Heart right ventricle (tissue), 16 donors: ENCODE measurements around the gene FAF2. TPM values are rescaled to one million over a fixed set of nuclear protein-coding genes. Genes with fewer than 3 reads are reported as not detected.

Source experiments
- ATAC-seq, 8 donors: fragments of 200-7000 bp; cut with Tn5 transposase; one replicate each; pipeline ENCODE4 v1.9.1; 2020; ENCODE audit warnings: mild to moderate bottlenecking in 8 of 8, moderate library complexity in 8 of 8, moderate number of reproducible peaks in 1 of 8
- DNase-seq, 2 donors: peaks; one replicate each; pipeline ENCODE4 v3.0.0-alpha.2; 2020
- H3K27ac ChIP-seq, 10 donors: fragments of 200-600 bp; sonication (generic) in 2 of 10; one replicate each; pipeline versions ENCODE4 v1.5.0 to v1.8.0; 2020 to 2022; ENCODE audit warnings: mild to moderate bottlenecking in 3 of 10
- H3K27me3 ChIP-seq, 7 donors: fragments of 200-600 bp; one replicate each; pipeline ENCODE4 v1.8.0; 2021 to 2022; ENCODE audit warnings: mild to moderate bottlenecking in 2 of 7
- H3K36me3 ChIP-seq, 9 donors: fragments of 200-600 bp; sonication (generic) in 1 of 9; one replicate each; pipeline versions ENCODE4 v1.5.0 to v1.8.0; 2020 to 2022; ENCODE audit warnings: mild to moderate bottlenecking in 2 of 9
- H3K4me1 ChIP-seq, 9 donors: fragments of 200-600 bp; sonication (generic) in 1 of 9; one replicate each; pipeline versions ENCODE4 v1.5.0 to v1.8.0; 2020 to 2022; ENCODE audit warnings: mild to moderate bottlenecking in 4 of 9
- H3K4me3 ChIP-seq, 10 donors: fragments of 200-600 bp; sonication (generic) in 2 of 10; one replicate each; pipeline versions ENCODE4 v1.5.0 to v1.8.0; 2020 to 2022; ENCODE audit warnings: mild to moderate bottlenecking in 7 of 10, moderate library complexity in 2 of 10
- H3K9me3 ChIP-seq, 11 donors: fragments of 200-600 bp in 10 of 11; sonication (generic) in 2 of 11; one replicate each; pipeline versions ENCODE4 v1.5.0 to v1.8.0; 2013 to 2022; ENCODE audit warnings: mild to moderate bottlenecking in 2 of 11, control low read depth in 1 of 11, moderate library complexity in 1 of 11
- WGBS, 2 donors: extraction: QIAGEN DNeasy Blood & Tissue Kit; methylation state at CpG; one replicate each; pipeline ENCODE4 v1.1.7; 2013; ENCODE audit warnings: inconsistent platforms in 1 of 2; 5-methylcytosine and 5-hydroxymethylcytosine counted together
- intact Hi-C, 10 donors: fragments of 100-400 bp; cut with DNase I; formaldehyde crosslinking; loops; one replicate each; pipeline versions ENCODE4 v1.11.1 to v1.14.2; 2022
- polyA plus RNA-seq, 2 donors: library from polyadenylated mRNA; stranded (reverse); fragments of 200-250 nt; gene quantifications; one replicate each; pipeline ENCODE4 v1.2.3, GENCODE V29; 2013
- total RNA-seq, 10 donors: library from RNA; stranded (reverse); fragmentation: NEBNext Ultra II Directional in 3 of 10; extraction: Animal tissue kit (Norgen Biotek cat#: 25700) in 3 of 10; gene quantifications; one replicate each; pipeline versions ENCODE4 v1.2.1 to v1.2.4, GENCODE V29; 2021 to 2023
- TF ChIP-seq, protein P1 (sequence below), 9 donors: fragments of 200-600 bp; sonication (generic) in 2 of 9; IDR thresholded peaks; one replicate each; pipeline versions ENCODE4 v1.5.0 to v1.8.0; 2021 to 2022; ENCODE audit warnings: antibody characterized with exemption in 9 of 9, mild to moderate bottlenecking in 5 of 9, moderate library complexity in 1 of 9
- donor health status: Arrhythmogenic right ventricular cardiomyopathy.
- donor health status: ischemic (EF 13 %, LVEDD 7.1; RV severe dilation, severe dysfunction).
- donor health status: healthy with polysubstance abuse.
- donor health status: DM: no; HTN: yes; CAD: no.
- donor health status: DM: no; HTN: no; CAD: no.
- donor health status: ischemic (EF 25% LVEDD 6.9; RV normal size, moderate dysfunction).
- donor health status: ischemic (EF 25% LVEDD 5.7; RV mildly dilated, moderate dysfunction).
- donor health status: healthy.
- donor health status: DM: yes; HTN: yes; CAD: no.
- donor health status: Ischemic cardiomyopathy.
- donor health status: ischemic (EF 35%, LVEDD 5.7; RV mildly dilated, moderate dysfunction).
- donor health status: nonischemic (EF 11% LVEDD 7.7; RV severe dilation, severe dysfunction).
- donor health status: DM: yes; HTN: yes; CAD: no.
- donor health status: PGD.
- donor health status: ischemic (EF 29% LVEDD 5.4; RV normal size, mild dysfunction).
- donor health status: nonischemic (EF 23%, LVEDD 6.1; RV moderate dilation, normal function).

The FAF2 gene
- total and polyA plus RNA-seq, 12 donors, result 10.1 to 19.9 (median 14.6) TPM

DNA sequence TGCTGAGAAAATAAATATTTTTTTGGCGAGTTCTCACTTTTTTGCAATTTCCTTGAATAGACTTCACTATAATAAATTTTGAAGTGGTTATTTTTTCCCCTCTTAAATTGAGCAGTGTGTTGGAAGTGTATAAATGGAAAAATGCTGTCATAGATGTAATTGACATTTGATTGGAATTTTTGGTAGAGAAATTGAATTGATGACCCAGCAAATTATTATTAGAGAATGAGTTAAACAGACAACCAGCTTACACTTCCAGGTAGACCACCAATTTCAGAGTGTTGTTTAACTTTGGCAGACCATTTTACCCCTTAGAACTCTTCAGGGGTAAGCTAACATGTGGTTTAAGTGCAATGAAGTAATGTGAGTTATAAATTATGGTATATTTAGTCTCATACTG, 1.9 kb downstream of the FAF2 start:
- no peak for ATAC-seq
- no peak overlapping the region for H3K27ac ChIP-seq
- no peak for DNase-seq
- no peak overlapping the region for H3K4me3 ChIP-seq
- TF ChIP-seq, protein P1, sequence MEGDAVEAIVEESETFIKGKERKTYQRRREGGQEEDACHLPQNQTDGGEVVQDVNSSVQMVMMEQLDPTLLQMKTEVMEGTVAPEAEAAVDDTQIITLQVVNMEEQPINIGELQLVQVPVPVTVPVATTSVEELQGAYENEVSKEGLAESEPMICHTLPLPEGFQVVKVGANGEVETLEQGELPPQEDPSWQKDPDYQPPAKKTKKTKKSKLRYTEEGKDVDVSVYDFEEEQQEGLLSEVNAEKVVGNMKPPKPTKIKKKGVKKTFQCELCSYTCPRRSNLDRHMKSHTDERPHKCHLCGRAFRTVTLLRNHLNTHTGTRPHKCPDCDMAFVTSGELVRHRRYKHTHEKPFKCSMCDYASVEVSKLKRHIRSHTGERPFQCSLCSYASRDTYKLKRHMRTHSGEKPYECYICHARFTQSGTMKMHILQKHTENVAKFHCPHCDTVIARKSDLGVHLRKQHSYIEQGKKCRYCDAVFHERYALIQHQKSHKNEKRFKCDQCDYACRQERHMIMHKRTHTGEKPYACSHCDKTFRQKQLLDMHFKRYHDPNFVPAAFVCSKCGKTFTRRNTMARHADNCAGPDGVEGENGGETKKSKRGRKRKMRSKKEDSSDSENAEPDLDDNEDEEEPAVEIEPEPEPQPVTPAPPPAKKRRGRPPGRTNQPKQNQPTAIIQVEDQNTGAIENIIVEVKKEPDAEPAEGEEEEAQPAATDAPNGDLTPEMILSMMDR (IDR thresholded peaks at IDR 0.05), result no peak
- no peaks in the 10 kb centered on the region for H3K9me3 ChIP-seq
- intact Hi-C loops, result no loop called here
- 77 to 88% methylated on average over 1 of the region's 1 CpG for WGBS, 2 donors
- H3K36me3 ChIP-seq, result peaks cover 0 to 31% (median 5%) of the 10 kb centered on the region in 9 donors
- H3K4me1 ChIP-seq, result peaks cover 7 to 49% (median 33%) of the 10 kb centered on the region in 9 donors
- H3K27me3 ChIP-seq, result no peaks in the 10 kb centered on the region

DNA sequence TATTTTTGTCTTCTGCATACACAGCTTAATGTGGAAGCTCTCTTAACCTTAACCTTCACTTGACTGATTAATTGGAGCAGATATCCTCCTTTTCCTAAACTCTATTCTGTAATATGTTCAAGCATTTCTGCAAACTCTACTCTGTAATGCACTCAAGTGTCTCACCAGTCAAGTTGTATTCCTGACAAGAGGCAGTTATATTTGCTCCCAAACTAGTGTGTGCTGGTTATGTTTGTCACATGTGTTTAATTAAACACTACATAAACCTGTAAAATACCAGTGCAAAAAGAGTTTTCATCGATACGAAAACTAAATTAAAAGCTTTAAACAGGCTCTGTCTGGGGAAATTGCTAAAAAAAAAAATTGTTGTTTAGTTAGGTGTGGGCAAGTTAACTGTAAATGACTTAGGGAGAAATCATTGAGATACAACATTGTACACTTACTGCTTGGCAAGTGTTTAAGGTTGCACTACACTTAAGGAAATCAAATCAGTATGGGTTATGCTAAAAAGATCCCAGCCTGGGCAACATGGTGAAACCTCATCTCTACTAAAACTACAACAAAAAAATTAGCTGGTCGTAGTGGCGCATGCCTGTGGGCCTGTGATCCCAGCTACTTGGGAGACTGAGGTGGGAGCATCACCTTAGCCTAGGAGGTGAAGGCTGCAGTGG, 6.7 kb downstream of the FAF2 start:
- no peak overlapping the region for H3K27ac ChIP-seq
- no peak for ATAC-seq
- no peak overlapping the region for H3K4me3 ChIP-seq
- TF ChIP-seq, protein P1 (IDR thresholded peaks at IDR 0.05), result no peak
- H3K4me1 ChIP-seq, result peaks cover 0 to 55% (median 33%) of the 10 kb centered on the region in 9 donors
- intact Hi-C loops, result no loop called here
- 92 to 97% methylated on average over 4 of the region's 4 CpGs for WGBS, 2 donors
- no peaks in the 10 kb centered on the region for H3K27me3 ChIP-seq
- peaks cover 0 to 41% (median 5%) of the 10 kb centered on the region in 9 donors for H3K36me3 ChIP-seq
- no peaks in the 10 kb centered on the region for H3K9me3 ChIP-seq
- no peak for DNase-seq

DNA sequence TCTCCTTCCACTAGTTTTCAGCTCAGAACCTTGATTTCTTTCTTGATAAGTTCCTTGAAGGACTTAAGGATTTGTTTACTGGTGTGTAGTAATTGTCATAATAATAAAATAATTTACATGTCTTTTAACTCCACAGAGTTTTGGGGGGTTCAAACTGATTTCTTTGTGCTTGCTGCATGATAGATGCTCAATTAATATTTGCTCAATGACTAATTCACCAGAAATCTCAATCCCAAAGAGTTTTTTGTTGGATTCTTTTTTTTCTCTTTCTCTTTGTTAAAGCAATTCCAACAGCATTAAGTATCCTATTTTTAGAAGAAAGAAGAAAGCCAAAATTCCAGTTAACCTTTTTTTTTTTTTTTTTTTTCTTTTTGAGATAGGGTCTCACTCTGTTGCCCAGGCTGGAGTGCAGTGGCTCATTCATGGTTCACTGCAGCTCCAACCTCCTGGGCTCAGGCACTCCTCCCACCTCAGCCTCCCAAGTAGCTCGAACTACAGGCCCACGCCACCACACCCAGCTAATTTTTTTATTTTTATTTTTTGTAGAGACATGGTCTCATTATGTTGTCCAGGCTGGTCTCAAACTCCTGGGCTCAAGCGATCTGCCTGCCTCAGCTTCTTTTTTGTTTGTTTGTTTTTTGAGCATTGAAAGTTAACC, 10.8 kb downstream of the FAF2 start:
- Histone ChIP-seq H3K4me1 (peaks cover 0 to 40% (median 19%) of the 10 kb centered on the region in 9 donors), H3K36me3 (peaks cover 0 to 14% (median 0%) of the 10 kb centered on the region in 9 donors), H3K27ac (peak overlapping the region in 1 of 10 donors; percentile 10), H3K27me3 (no peaks in the 10 kb centered on the region), H3K9me3 (no peaks in the 10 kb centered on the region), H3K4me3 (no peak overlapping the region)
- TF ChIP-seq, protein P1 (IDR thresholded peaks at IDR 0.05), result no peak
- ATAC-seq (no peak), DNase-seq (no peak)
- 99 to 100% methylated on average over 3 of the region's 3 CpGs for WGBS, 2 donors
- intact Hi-C loops, result no loop called here

DNA sequence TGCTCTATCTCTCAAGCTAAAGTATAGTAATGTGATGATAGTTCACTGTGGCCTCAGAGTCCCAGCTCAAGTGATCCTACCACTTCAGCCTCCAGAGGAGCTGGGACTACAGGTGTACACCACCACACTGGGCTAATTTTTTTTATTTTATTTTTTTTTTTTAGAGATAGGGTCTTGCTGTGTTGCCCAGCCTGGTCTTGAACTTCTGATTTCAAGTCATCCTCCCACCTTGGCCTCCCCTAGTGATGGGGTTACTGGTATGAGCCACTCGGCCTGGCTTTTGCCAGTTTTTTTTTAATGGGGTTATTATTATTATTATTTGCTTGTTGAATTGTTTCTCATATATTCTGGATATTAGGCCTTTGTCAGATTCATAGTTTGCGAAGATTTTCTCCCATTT, 13.2 kb downstream of the FAF2 start:
- no peak for DNase-seq
- TF ChIP-seq, protein P1 (IDR thresholded peaks at IDR 0.05), result no peak
- ATAC-seq, result no peak

More for the DNA sequence above, 13.2 kb downstream of the FAF2 start:
- Histone ChIP-seq H3K4me3 (no peak overlapping the region), H3K36me3 (peaks cover 0 to 19% (median 0%) of the 10 kb centered on the region in 9 donors), H3K9me3 (no peaks in the 10 kb centered on the region), H3K27me3 (no peaks in the 10 kb centered on the region), H3K27ac (no peak overlapping the region), H3K4me1 (peaks cover 0 to 34% (median 26%) of the 10 kb centered on the region in 9 donors)
- 95 to 97% methylated on average over 2 of the region's 2 CpGs for WGBS, 2 donors
- intact Hi-C loops, result no loop called here
